Fibroblast of lung (primary cell): Measurements from ENCODE around the gene REV1. TPM values are rescaled to one million over a fixed set of nuclear protein-coding genes. Genes with fewer than 3 reads are reported as not detected.

Experiments
- DNase-seq, 2 donors: peaks; one replicate each; pipeline versions ENCODE4 v3.0.0 to v3.0.0-alpha.2; 2010; ENCODE audit warnings: low read depth in 2 of 2
- H2AFZ ChIP-seq: 2 replicates; pipeline ENCODE4 v1.5.1; 2012; ENCODE audit warnings: low read length, control low read depth, inconsistent platforms
- H3K27ac ChIP-seq: 2 replicates; pipeline ENCODE4 v1.5.1; 2011; ENCODE audit warnings: low read length, control low read depth; ENCODE audit not compliant: insufficient read depth
- H3K27me3 ChIP-seq: 2 replicates; pipeline ENCODE4 v1.5.1; 2011; ENCODE audit warnings: mild to moderate bottlenecking, low read length; ENCODE audit not compliant: control insufficient read depth, insufficient read depth
- H3K36me3 ChIP-seq: 2 replicates; pipeline ENCODE4 v1.5.1; 2011; ENCODE audit warnings: low read length; ENCODE audit not compliant: control insufficient read depth, insufficient read depth
- H3K4me1 ChIP-seq: 2 replicates; pipeline ENCODE4 v1.5.1; 2011; ENCODE audit warnings: low read length; ENCODE audit not compliant: control insufficient read depth, insufficient read depth; ENCODE audit errors: extremely low read depth
- H3K4me2 ChIP-seq: 2 replicates; pipeline ENCODE4 v1.5.1; 2011; ENCODE audit warnings: low read length, control low read depth; ENCODE audit not compliant: insufficient read depth; ENCODE audit errors: extremely low read depth
- H3K4me3 ChIP-seq, 4 experiments: fragments of 200-600 bp in 1 of 4; sonication (generic) in 1 of 4; replicated peaks in 1 of 4; 2 replicates each; pipeline ENCODE4 v1.5.1; 2011 to 2016; ENCODE audit warnings: low read length in 4 of 4, low read depth in 3 of 4, mild to moderate bottlenecking in 3 of 4, control low read depth in 2 of 4, inconsistent platforms in 1 of 4, mixed read lengths in 1 of 4; ENCODE audit not compliant: insufficient read depth in 1 of 4; ENCODE audit errors: control extremely low read depth in 1 of 4
- H3K79me2 ChIP-seq: 2 replicates; pipeline ENCODE4 v1.5.1; 2012; ENCODE audit warnings: mild to moderate bottlenecking, low read length, inconsistent platforms; ENCODE audit not compliant: control insufficient read depth, insufficient read depth
- H3K9ac ChIP-seq: 2 replicates; pipeline ENCODE4 v1.5.1; 2011; ENCODE audit warnings: mild to moderate bottlenecking, low read length, control low read depth; ENCODE audit not compliant: insufficient read depth
- H3K9me3 ChIP-seq: 2 replicates; pipeline ENCODE4 v1.5.1; 2012; ENCODE audit warnings: low read depth, low read length; ENCODE audit not compliant: control insufficient read depth, insufficient read depth
- H4K20me1 ChIP-seq: 2 replicates; pipeline ENCODE4 v1.5.1; 2011; ENCODE audit warnings: low read length; ENCODE audit not compliant: control insufficient read depth, insufficient read depth; ENCODE audit errors: extremely low read depth
- EZH2 ChIP-seq: IDR thresholded peaks from 2 replicates; pipeline ENCODE4 v1.5.1; 2012; ENCODE audit warnings: low read length, control low read depth, mild to moderate bottlenecking; ENCODE audit errors: missing control alignments
- polyA plus RNA-seq, 2 donors: library from polyadenylated mRNA; depleted of rRNA in 1 of 2; stranded (reverse) in 1 of 2; unstranded in 1 of 2; fragments of >200 nt; gene quantifications; 2 replicates each; pipeline ENCODE4 v1.2.1, GENCODE V29; 2011 to 2012; ENCODE audit warnings: missing spikeins in 1 of 2
- total RNA-seq: library from RNA; depleted of rRNA; stranded (reverse); fragments of >200 nt; gene quantifications from 2 replicates; pipeline ENCODE4 v1.2.1, GENCODE V29; 2014
- TF ChIP-seq, protein P1 (sequence below), 2 donors: IDR thresholded peaks in 1 of 2; conservative IDR thresholded peaks in 1 of 2; 1 replicate in 1 of 2; 2 replicates in 1 of 2; pipeline ENCODE4 v1.5.1; 2011 to 2012; ENCODE audit warnings: low read length in 2 of 2, control low read depth in 1 of 2, inconsistent platforms in 1 of 2, low read depth in 1 of 2, mild to moderate bottlenecking in 1 of 2

Gene REV1
- total and polyA plus RNA-seq, 2 donors (not counting 1 experiment from before 2014, with no cell fraction given) = 19.3 to 39.3 TPM

DNA sequence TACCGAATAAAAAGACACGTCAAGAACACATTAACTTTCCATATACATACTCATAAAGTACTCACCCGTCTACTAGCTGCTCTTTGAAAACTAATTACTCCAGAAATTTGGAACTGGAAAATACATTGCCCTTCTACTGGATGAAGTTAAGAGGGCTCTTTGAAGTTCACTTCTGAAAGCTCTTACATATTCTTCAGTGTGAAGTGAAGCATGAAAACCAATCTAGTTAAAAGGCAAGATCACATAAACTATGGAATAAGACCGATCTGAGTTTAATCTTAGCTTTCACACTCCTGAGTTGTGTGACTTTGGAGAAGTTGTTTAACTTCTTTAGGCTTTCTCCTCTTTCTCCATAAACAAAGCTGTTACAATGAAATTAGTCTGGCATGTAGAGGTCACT is 38.5 kb downstream of the REV1 start:
- no peaks in the 10 kb centered on the region for H3K9me3 ChIP-seq
- TF ChIP-seq, protein P1, sequence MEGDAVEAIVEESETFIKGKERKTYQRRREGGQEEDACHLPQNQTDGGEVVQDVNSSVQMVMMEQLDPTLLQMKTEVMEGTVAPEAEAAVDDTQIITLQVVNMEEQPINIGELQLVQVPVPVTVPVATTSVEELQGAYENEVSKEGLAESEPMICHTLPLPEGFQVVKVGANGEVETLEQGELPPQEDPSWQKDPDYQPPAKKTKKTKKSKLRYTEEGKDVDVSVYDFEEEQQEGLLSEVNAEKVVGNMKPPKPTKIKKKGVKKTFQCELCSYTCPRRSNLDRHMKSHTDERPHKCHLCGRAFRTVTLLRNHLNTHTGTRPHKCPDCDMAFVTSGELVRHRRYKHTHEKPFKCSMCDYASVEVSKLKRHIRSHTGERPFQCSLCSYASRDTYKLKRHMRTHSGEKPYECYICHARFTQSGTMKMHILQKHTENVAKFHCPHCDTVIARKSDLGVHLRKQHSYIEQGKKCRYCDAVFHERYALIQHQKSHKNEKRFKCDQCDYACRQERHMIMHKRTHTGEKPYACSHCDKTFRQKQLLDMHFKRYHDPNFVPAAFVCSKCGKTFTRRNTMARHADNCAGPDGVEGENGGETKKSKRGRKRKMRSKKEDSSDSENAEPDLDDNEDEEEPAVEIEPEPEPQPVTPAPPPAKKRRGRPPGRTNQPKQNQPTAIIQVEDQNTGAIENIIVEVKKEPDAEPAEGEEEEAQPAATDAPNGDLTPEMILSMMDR (conservative IDR thresholded peaks at IDR 0.05 in 1 of 2, IDR thresholded peaks at IDR 0.05 in 1 of 2; ENCODE audit: low read depth in 1 of 2, low read length in 2 of 2) = no peak
- no peak for TF ChIP-seq EZH2
- H3K9ac ChIP-seq = no peak overlapping the region
- no peaks in the 10 kb centered on the region for H4K20me1 ChIP-seq
- no peak overlapping the region for H3K4me3 ChIP-seq
- no peaks in the 10 kb centered on the region for H3K79me2 ChIP-seq
- no peaks in the 10 kb centered on the region for H3K27me3 ChIP-seq
- no peak overlapping the region for H3K27ac ChIP-seq
- no peak overlapping the region for H3K4me2 ChIP-seq
- H3K4me1 ChIP-seq = no peaks in the 10 kb centered on the region
- peaks cover 1% of the 10 kb centered on the region for H3K36me3 ChIP-seq
- DNase-seq = no peak
- no peak overlapping the region for H2AFZ ChIP-seq

DNA sequence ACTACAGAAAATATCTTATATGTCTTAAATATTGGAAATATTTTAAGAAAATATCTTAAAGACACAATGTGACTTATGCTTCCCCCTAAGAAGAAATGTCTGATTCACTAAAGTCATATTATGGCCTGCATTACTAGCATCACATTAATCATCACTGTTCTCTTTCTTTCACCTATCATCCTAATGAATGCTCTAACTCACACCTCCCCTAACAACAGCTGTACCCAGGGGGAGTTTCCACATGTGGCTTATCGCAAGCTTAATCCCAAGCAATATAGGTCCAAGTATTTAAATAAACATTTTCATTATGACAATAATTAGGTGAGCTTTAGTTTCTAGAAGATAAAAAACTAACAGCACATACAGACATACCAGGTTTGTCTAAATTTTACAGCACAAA is 39.6 kb downstream of the REV1 start:
- DNase-seq = peak in 1 of 2 donors; percentile 5
- Histone ChIP-seq H3K9ac (no peak overlapping the region), H3K9me3 (no peaks in the 10 kb centered on the region), H3K27me3 (no peaks in the 10 kb centered on the region), H3K36me3 (peaks cover 1% of the 10 kb centered on the region), H3K79me2 (no peaks in the 10 kb centered on the region), H3K4me1 (peaks cover 2% of the 10 kb centered on the region), H2AFZ (no peak overlapping the region), H4K20me1 (no peaks in the 10 kb centered on the region), H3K4me3 (no peak overlapping the region), H3K27ac (no peak overlapping the region), H3K4me2 (no peak overlapping the region)
- TF ChIP-seq, protein P1 (conservative IDR thresholded peaks at IDR 0.05 in 1 of 2, IDR thresholded peaks at IDR 0.05 in 1 of 2; ENCODE audit: low read depth in 1 of 2, low read length in 2 of 2) = no peak
- TF ChIP-seq EZH2 = no peak

DNA sequence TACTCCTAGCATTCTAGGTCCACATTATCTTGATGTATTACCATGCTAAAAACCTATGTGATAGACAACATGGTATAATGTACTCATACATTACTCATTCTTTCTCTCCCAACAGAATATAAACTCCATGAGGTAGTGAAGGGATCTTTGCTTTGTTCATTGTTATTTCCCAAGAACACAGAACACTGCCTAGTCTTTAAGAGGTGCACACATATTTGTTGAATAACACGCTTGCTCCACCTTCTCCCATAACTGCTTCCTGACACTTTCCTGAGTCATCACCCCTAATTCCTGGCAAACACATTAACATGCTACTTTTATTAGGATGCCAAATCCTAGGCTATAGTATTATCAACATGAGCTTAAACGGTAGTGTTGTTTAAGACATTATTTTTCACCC is 41.3 kb downstream of the REV1 start:
- DNase-seq = peak in 1 of 2 donors; percentile 77
- peaks cover 2% of the 10 kb centered on the region for H3K4me1 ChIP-seq
- no peaks in the 10 kb centered on the region for H3K79me2 ChIP-seq
- no peak overlapping the region for H3K4me2 ChIP-seq
- H3K4me3 ChIP-seq = no peak overlapping the region
- H4K20me1 ChIP-seq = no peaks in the 10 kb centered on the region
- peaks cover 1% of the 10 kb centered on the region for H3K36me3 ChIP-seq
- TF ChIP-seq EZH2 = no peak
- TF ChIP-seq, protein P1 (conservative IDR thresholded peaks at IDR 0.05 in 1 of 2, IDR thresholded peaks at IDR 0.05 in 1 of 2; ENCODE audit: low read depth in 1 of 2, low read length in 2 of 2) = no peak
- no peak overlapping the region for H3K9ac ChIP-seq
- H3K27ac ChIP-seq = no peak overlapping the region
- H3K27me3 ChIP-seq = no peaks in the 10 kb centered on the region
- H2AFZ ChIP-seq = no peak overlapping the region
- no peaks in the 10 kb centered on the region for H3K9me3 ChIP-seq
